AG04449 (cell line): ENCODE results near the gene USP4.

Source experiments
- CTCF ChIA-PET: fragments of 350-600 bp; formaldehyde crosslinking; extraction: SDS; loops from one replicate; lab custom pipeline; 2021; ENCODE audit warnings: antibody characterized with exemption; lab: Yijun Ruan, JAX
- POLR2A ChIA-PET: fragments of 400-600, 350-600 bp; formaldehyde crosslinking; extraction: SDS; loops from one replicate; lab custom pipeline; 2020; ENCODE audit warnings: antibody characterized with exemption, inconsistent platforms; lab: Yijun Ruan, JAX
- DNase-seq: peaks from one replicate; pipeline ENCODE4 v3.0.0-alpha.2; 2010; ENCODE audit warnings: low read depth, low spot score
- H3K4me3 ChIP-seq: 2 replicates; pipeline ENCODE4 v1.5.1; 2011; ENCODE audit warnings: low read depth, mild to moderate bottlenecking, control low read depth, low read length
- CTCF ChIP-seq: IDR thresholded peaks from one replicate; pipeline ENCODE4 v1.5.1; 2011; ENCODE audit warnings: mild to moderate bottlenecking, moderate library complexity, low read length, control low read depth, inconsistent platforms; ENCODE audit not compliant: insufficient read depth; ENCODE audit errors: missing control alignments

Gene USP4

DNA sequence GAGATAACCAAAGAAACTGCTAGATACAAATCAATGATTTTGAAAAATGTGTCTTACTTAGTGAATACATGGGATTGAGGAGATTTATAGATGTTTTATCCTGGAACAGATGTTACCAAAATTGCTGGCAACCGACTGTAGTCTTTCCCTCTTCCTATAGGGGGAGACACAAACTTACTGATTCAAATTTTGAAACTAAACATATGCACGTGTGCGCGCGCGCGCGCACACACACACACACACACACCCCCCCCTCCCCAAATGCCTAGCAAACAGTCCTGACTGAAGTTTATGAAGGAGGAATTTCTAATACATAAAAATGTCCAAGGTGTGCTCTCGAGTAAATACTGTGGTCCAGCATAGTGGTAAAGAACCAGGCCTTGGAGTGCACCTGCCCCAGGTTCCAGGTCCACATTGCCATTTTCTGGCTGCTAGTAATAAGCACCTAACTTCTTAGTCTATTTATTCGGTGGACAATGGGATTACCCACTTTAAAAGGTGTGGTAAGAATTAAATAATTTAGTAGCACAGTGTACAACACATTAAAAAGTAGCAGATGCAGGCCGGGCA is 44.3 kb downstream of the USP4 start:
- peak; percentile 36 for TF ChIP-seq CTCF
- ChIA-PET CTCF (interaction anchor here (2.5 kb wide), 1 partner anchor 155 kb away, joined by 14 read pairs; no protein-coding TSS in a partner anchor), POLR2A (no interaction called here)
- no peak overlapping the region for H3K4me3 ChIP-seq
- no peak for DNase-seq

DNA sequence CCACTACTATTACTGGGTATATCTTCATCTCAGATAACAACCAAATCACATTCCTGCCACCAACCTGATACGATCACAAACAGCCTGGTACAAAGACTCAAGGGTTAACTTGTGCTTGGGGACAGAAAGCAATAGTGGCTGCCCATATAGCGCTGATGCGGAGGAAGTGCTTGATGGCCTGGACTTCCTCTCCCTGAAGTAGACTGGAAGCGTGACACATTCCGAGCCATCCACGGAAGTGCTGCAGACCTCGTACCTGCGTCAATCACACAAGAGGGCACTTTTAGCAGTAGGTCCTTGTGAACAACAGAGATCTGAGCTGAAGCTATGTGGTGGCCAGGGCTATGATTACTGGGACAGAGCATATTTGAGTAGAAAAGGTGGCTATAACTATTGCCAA is 45.5 kb downstream of the USP4 start:
- ChIA-PET CTCF (interaction anchor here (0.7 to 3.2 kb wide), 5 partner anchors 8 to 160 kb away, joined by 3 to 26 read pairs (median 4); no protein-coding TSS in a partner anchor), POLR2A (no interaction called here)
- TF ChIP-seq CTCF: no peak
- H3K4me3 ChIP-seq: no peak overlapping the region
- no peak for DNase-seq

- POLR2A ChIA-PET: no interaction called here
- H3K4me3 ChIP-seq: no peak overlapping the region
- DNase-seq: no peak
- CTCF ChIA-PET: no interaction called here
- TF ChIP-seq CTCF: no peak
Measured at GRCh38 chr3:49283997-49284396, 55.9 kb downstream of the USP4 start.

DNA sequence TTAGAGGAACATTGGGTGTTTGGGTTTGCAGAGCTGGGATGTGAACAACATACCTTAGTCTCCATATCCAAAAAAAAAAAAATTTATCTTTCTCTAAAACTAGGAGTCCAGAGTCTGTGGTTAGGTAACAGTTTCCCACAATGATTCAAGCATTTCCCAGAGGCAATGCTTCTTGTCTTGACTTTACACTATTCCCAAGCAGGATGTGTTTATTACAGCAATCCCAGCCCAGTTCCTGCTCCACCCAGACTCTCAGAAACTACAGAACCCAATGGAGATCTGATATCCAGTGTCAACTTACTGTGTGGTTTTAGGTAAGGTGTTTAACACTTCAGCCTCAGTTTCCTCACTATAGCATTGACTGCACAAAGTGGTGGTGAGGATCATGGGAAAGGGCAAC is 60.5 kb downstream of the USP4 start:
- no peak overlapping the region for H3K4me3 ChIP-seq
- no peak for DNase-seq
- no peak for TF ChIP-seq CTCF
- ChIA-PET CTCF (interaction anchor here (0.9 to 2.5 kb wide), 5 partner anchors 15 to 169 kb away, joined by 3 to 10 read pairs (median 4); partner anchors contain the start of genes KLHDC8B and USP4), POLR2A (no interaction called here)

DNA sequence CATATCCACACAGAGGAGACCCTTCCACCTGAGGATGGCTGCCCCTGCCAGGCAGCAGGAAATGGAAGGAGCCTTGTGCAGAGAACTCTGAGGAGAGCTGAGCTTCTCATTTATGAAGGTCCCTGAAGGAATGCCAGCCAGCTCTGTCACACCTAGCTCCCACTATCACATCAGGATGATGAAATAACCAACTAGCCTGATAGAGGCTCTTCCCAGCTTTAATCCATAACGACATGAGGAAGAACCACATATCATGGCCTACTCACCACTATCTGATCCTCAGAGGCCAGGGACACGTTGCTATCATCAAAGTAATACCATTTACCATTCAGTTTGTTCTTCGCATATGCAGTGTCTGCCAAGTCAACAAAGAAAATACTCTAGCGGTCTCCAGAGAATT is 61.3 kb downstream of the USP4 start:
- DNase-seq: no peak
- H3K4me3 ChIP-seq: no peak overlapping the region
- POLR2A ChIA-PET: no interaction called here
- CTCF ChIA-PET: interaction anchor here (1.1 to 2.5 kb wide), 6 partner anchors 16 to 170 kb away, joined by 3 to 10 read pairs (median 4); partner anchors contain the start of gene KLHDC8B
- no peak for TF ChIP-seq CTCF

- no peak for TF ChIP-seq CTCF
- peak overlapping the region; percentile 58 for H3K4me3 ChIP-seq
- ChIA-PET CTCF (interaction anchor here (1.9 to 3.0 kb wide), 3 partner anchors 106 to 171 kb away, joined by 9 to 14 read pairs (median 10); partner anchors contain the start of gene KLHDC8B), POLR2A (interaction anchor here (0.6 kb wide), 1 partner anchor 20 kb away, joined by 3 read pairs; no protein-coding TSS in a partner anchor)
- DNase-seq: no peak
Measured at GRCh38 chr3:49277383-49277775, 62.5 kb downstream of the USP4 start.
